Brain pericyte (primary cell): ENCODE results near the gene IFNL2.
"Not testable (repeated sequence)": the region's sequence is repeated elsewhere in the genome, so short reads cannot be mapped to it uniquely, and the experiment has no call there.

ENCODE experiments used
- DNase-seq: peaks from one replicate; pipeline ENCODE4 v3.0.0-alpha.2; 2012; ENCODE audit warnings: low read depth, low spot score

The IFNL2 gene

DNA sequence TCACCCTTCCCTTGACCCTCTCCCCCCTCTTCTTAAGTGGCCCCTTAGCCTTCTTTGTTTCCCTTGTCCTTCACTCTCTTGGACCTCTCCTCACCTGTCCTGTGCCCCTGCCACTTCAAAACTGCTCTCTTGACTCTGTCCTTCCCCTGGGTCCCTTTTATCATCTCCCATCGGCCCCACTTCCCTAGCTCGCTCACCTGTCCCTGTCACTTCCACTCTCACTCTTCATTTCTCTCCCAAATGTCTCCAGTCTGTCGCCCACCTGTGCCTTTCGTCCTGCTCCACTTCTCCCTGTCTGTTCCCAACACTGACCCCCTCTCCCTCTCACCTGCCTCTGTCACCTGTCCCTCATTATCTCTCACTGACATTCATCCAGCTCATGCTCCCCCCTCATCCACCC, 28.7 kb downstream of the IFNL2 start:
- DNase-seq = no peak

GRCh38 chr19:39297931-39298634, 29.9 kb downstream of the IFNL2 start:
- no peak for DNase-seq

DNA sequence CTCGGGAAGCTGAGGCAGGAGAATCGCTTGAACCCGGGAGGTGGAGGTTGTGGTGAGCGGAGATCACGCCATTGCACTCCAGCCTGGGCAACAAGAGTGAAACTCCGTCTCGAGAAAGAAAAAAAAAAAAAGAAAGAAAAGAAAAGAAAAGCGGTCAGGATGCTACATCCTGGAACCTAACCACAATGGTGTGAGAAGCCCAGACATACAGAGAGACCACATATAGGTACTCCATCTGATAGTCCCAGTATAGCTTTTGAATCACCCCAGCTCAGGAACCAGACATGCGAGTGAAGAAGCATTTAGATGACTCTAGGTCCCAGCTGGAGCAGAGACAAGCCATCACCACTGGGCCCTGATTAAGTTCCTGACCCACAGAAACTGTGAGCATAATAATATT, 31.2 kb downstream of the IFNL2 start:
- DNase-seq = no peak

DNA sequence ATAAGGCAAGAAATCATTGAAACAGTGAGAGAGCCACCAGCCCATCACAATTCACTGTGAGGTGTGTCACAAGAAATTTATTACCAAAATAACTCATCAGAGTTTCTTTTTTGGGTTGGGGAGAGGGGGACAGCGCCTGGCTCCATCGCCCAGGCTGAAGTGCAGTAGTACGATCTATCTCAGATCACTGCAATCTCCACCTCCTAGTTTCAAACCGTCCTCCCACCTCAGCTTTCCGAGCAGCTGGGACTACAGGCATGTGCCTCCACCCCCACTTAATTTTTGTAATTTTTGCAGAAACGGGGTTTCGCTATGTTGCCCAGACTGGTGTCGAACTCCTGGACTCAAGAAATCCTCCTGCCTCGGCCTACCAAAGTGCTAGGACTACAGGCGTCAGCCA, 31.6 kb downstream of the IFNL2 start:
- DNase-seq = no peak

GRCh38 chr19:39301021-39301420, 32.8 kb downstream of the IFNL2 start:
- DNase-seq = no peak

- no peak for DNase-seq
Observed at GRCh38 chr19:39301562-39301961, 33.4 kb downstream of the IFNL2 start.

- DNase-seq = no peak
Observed at GRCh38 chr19:39303373-39304184, 35.4 kb downstream of the IFNL2 start.

- no peak for DNase-seq
Observed at GRCh38 chr19:39304185-39304513, 36.0 kb downstream of the IFNL2 start.

- DNase-seq = no peak
Observed at GRCh38 chr19:39304701-39305571, 36.7 kb downstream of the IFNL2 start.

DNA sequence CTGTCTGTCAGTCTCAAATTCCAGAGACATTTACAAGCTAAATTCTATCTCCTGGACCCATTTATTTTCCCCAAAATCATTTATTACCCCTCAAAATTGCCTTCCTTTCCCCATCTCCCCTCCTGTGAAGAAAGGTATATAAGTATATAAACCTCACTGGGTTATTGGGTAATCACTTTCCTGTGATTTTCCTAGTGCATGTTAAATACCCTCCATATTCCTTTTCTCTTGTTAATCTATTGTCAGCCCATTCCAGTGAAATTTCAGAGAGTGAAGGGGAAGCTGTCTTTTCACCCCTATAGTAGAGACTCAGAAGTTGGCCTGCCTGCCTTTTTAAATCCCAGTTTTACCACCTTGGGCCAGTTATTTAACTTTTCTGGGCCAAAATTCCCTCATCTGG, 37.9 kb downstream of the IFNL2 start:
- DNase-seq = no peak

DNA sequence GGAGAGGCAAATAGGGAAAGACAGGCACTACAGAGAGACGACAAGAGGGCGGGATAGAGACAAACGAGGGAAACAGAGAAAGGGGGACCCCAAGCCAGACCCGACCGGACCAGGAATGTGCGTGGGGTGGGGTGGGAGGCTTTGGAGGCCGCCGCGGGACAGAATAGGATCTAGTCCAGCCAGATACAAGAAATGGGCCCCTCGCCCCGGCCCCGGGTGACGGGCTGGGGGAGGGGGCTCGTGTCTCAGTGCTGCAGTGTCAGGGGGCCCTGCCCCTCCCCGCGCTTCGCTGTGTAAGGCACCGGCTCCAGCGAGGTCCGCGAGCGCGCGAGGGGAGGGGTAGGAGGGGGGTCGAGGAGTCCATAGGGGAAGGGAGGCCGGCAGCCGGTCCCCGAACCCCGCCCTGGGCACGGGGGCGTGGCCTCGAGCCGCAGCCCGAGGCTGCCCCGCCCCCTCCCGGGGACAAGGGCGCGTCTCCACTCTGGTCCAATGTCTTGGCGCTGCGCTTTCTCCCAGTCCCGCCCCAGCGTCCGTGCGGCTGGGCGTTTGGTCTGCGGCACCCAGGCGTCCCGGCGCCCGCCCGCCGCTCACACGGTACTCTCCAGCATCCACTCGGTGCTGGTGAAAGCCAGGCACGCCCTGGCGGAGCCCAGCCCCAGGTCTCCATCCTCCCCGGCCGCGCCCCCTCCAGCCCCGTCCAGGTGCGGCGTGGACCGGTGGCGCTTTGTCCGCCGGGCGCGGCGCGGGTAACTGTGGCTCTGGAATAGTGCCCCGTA, 39.0 kb downstream of the IFNL2 start:
- no peak for DNase-seq

DNA sequence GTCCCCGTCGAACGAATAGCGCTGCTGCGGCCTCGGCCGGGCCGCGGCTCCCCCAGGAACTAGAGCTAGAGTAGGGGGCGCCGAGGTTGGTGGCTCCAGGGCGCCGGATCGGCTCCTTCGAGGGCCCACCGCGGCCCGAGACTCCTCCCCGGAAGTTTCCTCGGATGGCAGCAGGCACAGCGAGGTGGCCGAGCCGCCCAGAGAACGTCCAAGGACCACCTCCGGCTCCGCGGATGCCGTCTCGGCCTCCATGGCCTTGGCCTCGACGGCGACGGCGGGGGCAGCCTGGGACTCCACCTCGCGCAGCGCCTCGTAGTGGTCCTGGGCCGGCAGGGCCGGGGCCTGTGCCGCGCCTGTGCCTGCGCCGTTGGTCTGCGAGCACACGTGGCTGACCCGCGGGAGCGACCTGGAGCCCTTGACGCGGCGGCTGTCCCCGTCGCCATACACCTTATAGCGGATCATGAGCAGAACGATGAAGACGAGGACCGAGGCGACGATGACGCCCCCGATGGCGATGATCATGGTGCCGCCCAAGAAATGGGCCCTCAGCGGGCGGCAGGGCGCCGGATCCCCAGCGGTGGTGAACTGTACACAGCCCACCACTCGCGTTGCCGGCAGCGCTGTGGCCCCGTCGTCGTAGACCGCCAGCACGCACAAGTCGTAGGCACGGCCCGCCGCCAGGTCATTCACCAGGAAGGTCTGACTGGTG, 39.8 kb downstream of the IFNL2 start:
- DNase-seq = no peak

GRCh38 chr19:39308531-39309304, 40.5 kb downstream of the IFNL2 start:
- no peak for DNase-seq

GRCh38 chr19:39309305-39309670, 41.1 kb downstream of the IFNL2 start:
- DNase-seq = not testable (repeated sequence)

DNA sequence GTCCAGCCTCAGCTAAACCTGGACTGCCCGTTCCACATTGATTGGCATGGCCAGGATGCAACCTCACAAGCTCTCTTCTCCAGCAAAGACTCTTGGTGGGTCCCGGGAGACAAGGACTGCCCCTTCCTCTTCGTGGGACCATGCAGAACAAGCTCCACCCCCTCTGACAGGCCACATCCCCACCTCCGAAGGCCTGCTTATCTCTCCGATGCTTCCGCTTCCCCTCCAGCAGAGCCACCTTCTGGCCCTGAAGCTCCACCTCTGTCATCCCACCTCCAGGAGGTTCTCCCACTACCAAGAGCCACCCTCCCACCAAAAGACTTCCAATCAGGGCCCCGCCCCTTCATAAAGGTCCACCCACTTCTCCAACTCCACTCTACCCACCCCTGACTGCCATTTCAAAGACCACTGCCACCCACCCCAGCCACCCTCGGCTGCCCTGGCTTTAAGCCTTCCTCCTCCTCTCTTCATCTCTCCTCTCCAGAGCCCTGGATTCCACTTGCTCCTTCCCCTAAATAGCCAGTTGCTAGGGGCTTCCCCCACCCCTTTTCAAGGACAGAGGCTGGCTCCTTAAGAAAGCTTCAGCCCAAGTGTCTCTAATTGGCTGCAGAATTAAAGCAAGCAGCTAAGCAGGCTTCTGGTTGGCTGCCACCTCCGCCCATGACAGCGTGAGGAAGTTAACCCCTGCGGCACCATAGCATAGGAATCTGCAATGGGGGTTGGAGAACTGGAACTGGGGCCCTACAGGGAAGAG, 42.5 kb downstream of the IFNL2 start:
- DNase-seq = no peak

GRCh38 chr19:39314016-39314728, 46.0 kb downstream of the IFNL2 start:
- no peak for DNase-seq

- DNase-seq = no peak
Observed at GRCh38 chr19:39315933-39316332, 47.7 kb downstream of the IFNL2 start.

GRCh38 chr19:39316627-39317321, 48.6 kb downstream of the IFNL2 start:
- DNase-seq = no peak
